NCI-H82 (cell line): Measurements from ENCODE around the gene HARBI1.

Source experiments
- DNase-seq: peaks from one replicate; lab custom pipeline; 2025; lab: John Stamatoyannopoulos, UW

Gene HARBI1

DNA sequence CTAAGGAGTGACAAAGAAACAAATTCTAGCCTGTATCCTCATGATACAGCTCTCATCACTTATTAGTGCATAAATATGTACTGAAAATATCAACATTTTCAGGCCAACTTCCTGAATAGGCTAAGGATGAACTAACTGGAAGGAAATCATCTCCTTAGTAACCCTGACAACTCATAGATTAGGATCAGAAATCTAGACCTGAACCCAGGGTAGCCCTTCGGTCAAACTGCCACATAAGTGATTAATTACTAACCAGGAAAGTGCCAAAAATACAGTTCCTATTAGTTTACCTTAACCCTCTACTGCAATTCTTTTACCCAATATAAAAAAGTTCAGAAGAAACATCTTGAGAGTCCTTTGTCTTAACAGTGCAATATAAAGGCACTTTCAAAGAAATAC lies 63.2 kb downstream of the HARBI1 start:
- DNase-seq = no peak
